ENCODE measurements around the gene LGI2. TPM values are rescaled to one million over a fixed set of nuclear protein-coding genes. Genes with fewer than 3 reads are reported as not detected.

The LGI2 gene
- total RNA-seq, 2 donors from 2014 or later: 0.05 to 2.8 TPM

DNA sequence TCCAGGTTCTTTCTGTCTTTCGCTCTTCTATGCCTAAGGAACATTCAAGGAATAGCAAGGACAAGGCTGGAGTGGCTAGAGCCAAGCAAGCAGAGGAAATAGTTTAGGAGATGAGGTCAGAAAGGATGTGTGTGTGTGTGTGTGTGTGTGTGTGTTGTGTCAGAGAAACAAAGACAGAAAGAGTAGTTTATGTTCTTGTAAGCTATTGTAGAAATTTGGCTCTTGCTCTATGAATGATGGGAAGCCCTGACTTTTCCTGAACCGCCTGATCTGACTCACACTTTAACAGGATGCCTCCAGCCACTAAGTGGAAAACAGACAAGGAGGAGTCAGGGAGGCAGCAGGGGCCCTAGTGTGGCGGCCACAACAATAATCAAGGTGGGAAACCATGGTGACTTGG is 39.7 kb downstream of the LGI2 start:
- WGBS: 89% methylated on average over 3 of the region's 3 CpGs
- no peaks in the 10 kb centered on the region for H3K27me3 ChIP-seq (replicated peaks; ENCODE audit: insufficient read depth)
- H3K27ac ChIP-seq: no peak overlapping the region
- intact Hi-C loops (cut with DNase I): no loop called here
- no peaks in the 10 kb centered on the region for H3K4me1 ChIP-seq (replicated peaks)
- no peaks in the 10 kb centered on the region for H3K9me3 ChIP-seq
- no peak for DNase-seq (ENCODE audit: low spot score)
- H3K36me3 ChIP-seq: no peaks in the 10 kb centered on the region
- no peak overlapping the region for H3K4me3 ChIP-seq
- TF ChIP-seq POLR2A (IDR thresholded peaks at IDR 0.05) (no peak), POLR2AphosphoS5 (IDR thresholded peaks at IDR 0.05) (no peak)
- TF ChIP-seq, protein P1, sequence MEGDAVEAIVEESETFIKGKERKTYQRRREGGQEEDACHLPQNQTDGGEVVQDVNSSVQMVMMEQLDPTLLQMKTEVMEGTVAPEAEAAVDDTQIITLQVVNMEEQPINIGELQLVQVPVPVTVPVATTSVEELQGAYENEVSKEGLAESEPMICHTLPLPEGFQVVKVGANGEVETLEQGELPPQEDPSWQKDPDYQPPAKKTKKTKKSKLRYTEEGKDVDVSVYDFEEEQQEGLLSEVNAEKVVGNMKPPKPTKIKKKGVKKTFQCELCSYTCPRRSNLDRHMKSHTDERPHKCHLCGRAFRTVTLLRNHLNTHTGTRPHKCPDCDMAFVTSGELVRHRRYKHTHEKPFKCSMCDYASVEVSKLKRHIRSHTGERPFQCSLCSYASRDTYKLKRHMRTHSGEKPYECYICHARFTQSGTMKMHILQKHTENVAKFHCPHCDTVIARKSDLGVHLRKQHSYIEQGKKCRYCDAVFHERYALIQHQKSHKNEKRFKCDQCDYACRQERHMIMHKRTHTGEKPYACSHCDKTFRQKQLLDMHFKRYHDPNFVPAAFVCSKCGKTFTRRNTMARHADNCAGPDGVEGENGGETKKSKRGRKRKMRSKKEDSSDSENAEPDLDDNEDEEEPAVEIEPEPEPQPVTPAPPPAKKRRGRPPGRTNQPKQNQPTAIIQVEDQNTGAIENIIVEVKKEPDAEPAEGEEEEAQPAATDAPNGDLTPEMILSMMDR (IDR thresholded peaks at IDR 0.05): no peak

DNA sequence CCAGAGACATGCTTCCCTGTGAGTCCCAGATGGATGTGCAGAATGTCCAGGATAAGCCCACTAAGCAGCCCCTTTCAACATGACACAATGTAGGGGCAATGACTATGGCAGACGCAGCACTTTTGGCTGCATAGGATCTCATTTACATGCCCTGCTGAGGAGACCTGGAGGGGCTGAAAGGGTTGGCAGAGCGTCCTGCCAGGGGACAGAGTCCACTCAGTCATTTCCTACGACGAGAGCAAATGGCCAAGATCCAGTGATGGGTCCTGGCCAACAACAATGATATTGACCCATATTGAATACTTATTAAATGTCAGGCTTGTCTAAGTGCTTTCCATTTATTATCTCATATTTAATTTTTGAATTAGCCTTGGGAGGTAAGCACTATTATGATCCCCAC is 41.4 kb downstream of the LGI2 start:
- no peaks in the 10 kb centered on the region for H3K4me1 ChIP-seq (replicated peaks)
- H3K27ac ChIP-seq: no peak overlapping the region
- no peaks in the 10 kb centered on the region for H3K9me3 ChIP-seq
- H3K36me3 ChIP-seq: no peaks in the 10 kb centered on the region
- no peak overlapping the region for H3K4me3 ChIP-seq
- WGBS: 86% methylated on average over 4 of the region's 4 CpGs
- TF ChIP-seq POLR2A (IDR thresholded peaks at IDR 0.05): no peak
- no peak for TF ChIP-seq POLR2AphosphoS5 (IDR thresholded peaks at IDR 0.05)
- TF ChIP-seq, protein P1 (IDR thresholded peaks at IDR 0.05): no peak
- no peak for DNase-seq (ENCODE audit: low spot score)
- intact Hi-C loops (cut with DNase I): loop anchor here (10.0 kb wide), 1 partner anchor 505 kb away; no protein-coding TSS in a partner anchor
- no peaks in the 10 kb centered on the region for H3K27me3 ChIP-seq (replicated peaks; ENCODE audit: insufficient read depth)

DNA sequence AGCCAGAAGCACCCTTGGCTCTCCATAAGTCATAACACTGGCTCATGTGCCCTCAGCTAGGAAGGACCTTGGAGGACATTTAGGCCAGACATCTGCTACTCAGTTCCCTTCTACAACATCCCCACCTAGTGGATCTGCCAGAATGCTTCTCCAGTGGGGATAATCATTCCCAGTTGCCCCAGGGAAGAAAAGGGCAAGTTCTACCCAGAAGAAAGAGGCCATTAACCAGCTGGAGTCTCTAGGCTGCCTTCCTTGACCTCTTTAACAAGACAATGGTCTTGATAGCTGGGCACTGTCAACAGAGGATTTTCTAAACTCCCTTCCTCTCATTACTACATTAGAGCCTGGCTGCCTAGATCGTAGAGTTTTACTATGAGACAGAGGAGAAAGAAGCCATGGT is 42.0 kb downstream of the LGI2 start:
- H3K36me3 ChIP-seq: no peaks in the 10 kb centered on the region
- H3K27me3 ChIP-seq (replicated peaks; ENCODE audit: insufficient read depth): no peaks in the 10 kb centered on the region
- intact Hi-C loops (cut with DNase I): loop anchor here (10.0 kb wide), 1 partner anchor 504 kb away; no protein-coding TSS in a partner anchor
- H3K4me3 ChIP-seq: no peak overlapping the region
- DNase-seq (ENCODE audit: low spot score): no peak
- 60% methylated on average over 1 of the region's 1 CpG for whole genome bisulfite sequencing
- H3K9me3 ChIP-seq: no peaks in the 10 kb centered on the region
- no peak for TF ChIP-seq POLR2A (IDR thresholded peaks at IDR 0.05)
- TF ChIP-seq, protein P1 (IDR thresholded peaks at IDR 0.05): peak in 2 of 4 experiments; percentile 14 to 29
- H3K27ac ChIP-seq: no peak overlapping the region
- H3K4me1 ChIP-seq (replicated peaks): no peaks in the 10 kb centered on the region

DNA sequence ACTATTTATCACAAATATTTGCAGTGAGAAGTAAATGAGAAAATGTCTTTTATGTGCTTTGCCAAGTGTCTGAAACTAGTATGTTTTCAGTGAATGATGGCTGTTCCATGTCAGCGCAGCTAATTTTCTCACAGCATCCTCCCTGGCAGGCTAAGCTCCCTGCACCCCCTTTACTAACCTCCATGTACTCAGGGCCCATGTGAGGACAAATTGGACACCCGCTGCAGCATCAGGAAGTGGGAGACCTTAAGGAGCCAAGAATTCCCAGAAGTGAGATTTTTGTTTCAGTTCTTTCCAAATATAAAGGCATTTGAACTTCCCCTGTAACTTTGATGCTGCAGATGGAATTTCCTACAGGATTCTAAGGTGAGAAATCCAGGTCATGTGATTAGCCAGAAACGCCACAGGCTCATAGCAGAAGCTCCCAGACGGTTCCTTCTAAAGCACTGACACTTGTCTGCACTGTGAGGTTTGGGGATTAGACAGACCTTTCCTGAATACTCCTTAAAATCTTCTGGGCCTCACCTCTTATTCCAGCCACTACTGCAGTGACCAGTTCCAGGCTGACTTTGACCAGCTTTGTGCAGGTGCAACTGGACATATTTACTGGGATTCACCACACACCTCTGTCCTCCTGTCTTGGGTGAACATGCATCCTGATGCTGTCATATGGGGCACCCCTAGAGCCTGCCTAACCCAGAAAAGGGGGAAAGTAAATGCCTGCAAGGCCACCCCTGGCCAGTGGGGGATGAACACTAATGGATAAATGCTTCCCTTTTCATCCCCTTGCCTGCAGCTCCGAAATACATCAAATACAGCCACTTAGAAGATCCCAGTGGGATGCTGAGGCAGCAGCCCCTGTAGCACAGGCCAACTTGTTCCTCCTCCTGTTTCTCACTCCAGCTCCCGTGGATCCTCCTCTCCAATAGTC is 45.9 kb downstream of the LGI2 start:
- H3K27me3 ChIP-seq (replicated peaks; ENCODE audit: insufficient read depth): no peaks in the 10 kb centered on the region
- no peaks in the 10 kb centered on the region for H3K4me1 ChIP-seq (replicated peaks)
- H3K36me3 ChIP-seq: no peaks in the 10 kb centered on the region
- TF ChIP-seq POLR2AphosphoS5 (IDR thresholded peaks at IDR 0.05): no peak
- no peak for TF ChIP-seq POLR2A (IDR thresholded peaks at IDR 0.05)
- TF ChIP-seq, protein P1 (IDR thresholded peaks at IDR 0.05): no peak
- 62% methylated on average over 6 of the region's 6 CpGs for whole genome bisulfite sequencing
- no peak for DNase-seq (ENCODE audit: low spot score)
- H3K9me3 ChIP-seq: no peaks in the 10 kb centered on the region
- H3K4me3 ChIP-seq: no peak overlapping the region
- intact Hi-C loops (cut with DNase I): loop anchor here (10.0 kb wide), 1 partner anchor 500 kb away; no protein-coding TSS in a partner anchor
- no peak overlapping the region for H3K27ac ChIP-seq

All from prostate gland (tissue), 2 donors.